ENCODE results near the gene SLC30A4. TPM values are rescaled to one million over a fixed set of nuclear protein-coding genes. Genes with fewer than 3 reads are reported as not detected.

SLC30A4 gene
- total RNA-seq, 1 donor from 2014 or later = 2.1 TPM

GRCh38 chr15:45441686-45442085, 80.9 kb downstream of the SLC30A4 start:
- H3K4me3 ChIP-seq (ENCODE audit: low read depth, low read length) = no peak overlapping the region
- no peak for DNase-seq (ENCODE audit: low read depth)
- no peak for TF ChIP-seq CTCF (conservative IDR thresholded peaks at IDR 0.05; ENCODE audit: low read depth, low read length)

GRCh38 chr15:45441036-45441435, 81.5 kb downstream of the SLC30A4 start:
- TF ChIP-seq CTCF (conservative IDR thresholded peaks at IDR 0.05; ENCODE audit: low read depth, low read length) = no peak
- no peak for DNase-seq (ENCODE audit: low read depth)
- H3K4me3 ChIP-seq (ENCODE audit: low read depth, low read length) = no peak overlapping the region

- no peak for DNase-seq (ENCODE audit: low read depth)
- H3K4me3 ChIP-seq (ENCODE audit: low read depth, low read length) = no peak overlapping the region
Measured at GRCh38 chr15:45439521-45440260, 82.9 kb downstream of the SLC30A4 start.

GRCh38 chr15:45435124-45435903, 87.2 kb downstream of the SLC30A4 start:
- no peak for TF ChIP-seq CTCF (conservative IDR thresholded peaks at IDR 0.05; ENCODE audit: low read depth, low read length)
- no peak for DNase-seq (ENCODE audit: low read depth)
- no peak overlapping the region for H3K4me3 ChIP-seq (ENCODE audit: low read depth, low read length)

More at GRCh38 chr15:45439521-45440260, 82.9 kb downstream of the SLC30A4 start:
- TF ChIP-seq CTCF (conservative IDR thresholded peaks at IDR 0.05; ENCODE audit: low read depth, low read length) = no peak

GRCh38 chr15:45434078-45434567, 88.4 kb downstream of the SLC30A4 start:
- TF ChIP-seq CTCF (conservative IDR thresholded peaks at IDR 0.05; ENCODE audit: low read depth, low read length) = no peak
- no peak overlapping the region for H3K4me3 ChIP-seq (ENCODE audit: low read depth, low read length)
- DNase-seq (ENCODE audit: low read depth) = no peak

GRCh38 chr15:45431511-45431910, 91.0 kb downstream of the SLC30A4 start:
- TF ChIP-seq CTCF (conservative IDR thresholded peaks at IDR 0.05; ENCODE audit: low read depth, low read length) = no peak
- no peak overlapping the region for H3K4me3 ChIP-seq (ENCODE audit: low read depth, low read length)
- DNase-seq (ENCODE audit: low read depth) = no peak

Data from epithelial cell of proximal tubule (primary cell).